ENCODE measurements around the gene EPHA2.

DNA sequence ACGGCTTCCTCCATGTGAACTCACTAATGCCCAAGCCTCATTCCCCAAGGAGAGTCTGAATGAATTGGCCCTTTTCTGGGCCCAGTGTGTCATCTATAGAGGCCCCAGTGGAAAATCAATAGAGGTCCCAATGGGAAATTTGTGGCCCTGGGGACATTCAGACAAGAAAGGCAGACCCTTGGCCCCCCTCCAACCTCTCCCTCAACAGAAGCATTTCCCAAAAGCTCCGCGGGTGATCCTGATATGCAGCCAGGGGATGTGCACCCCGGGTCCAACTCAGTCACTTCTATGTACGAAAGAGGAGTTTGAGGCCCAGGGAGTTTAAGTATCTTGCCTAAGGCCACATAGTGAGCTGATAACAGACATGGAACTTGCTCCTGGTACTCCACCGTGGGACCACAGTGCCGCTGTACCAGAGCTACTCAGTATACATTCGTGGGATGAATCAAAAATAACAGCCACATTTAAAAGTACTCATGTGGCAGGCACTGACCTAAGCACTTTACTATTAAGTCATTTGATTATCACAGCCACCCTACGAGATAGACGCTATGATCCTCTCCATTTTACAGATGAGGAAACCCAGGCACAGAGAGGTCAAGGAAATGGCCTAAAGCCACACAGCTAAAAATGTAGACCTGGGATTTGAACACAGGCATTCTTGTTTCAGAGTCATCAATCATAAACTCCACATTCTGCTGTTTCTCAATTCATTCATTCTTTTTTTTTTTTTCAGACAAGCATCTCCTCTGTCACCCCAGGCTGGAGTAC, 8.5 kb downstream of the EPHA2 start:
- TF ChIP-seq POLR2A (IDR thresholded peaks at IDR 0.05; ENCODE audit: low read depth, low read length) (no peak), TAF1 (IDR thresholded peaks at IDR 0.05; ENCODE audit: borderline replicate concordance, low read depth, low read length) (no peak)
